Osteoblast (primary cell): Measurements from ENCODE around the gene BCOR. TPM values are rescaled to one million over a fixed set of nuclear protein-coding genes. Genes with fewer than 3 reads are reported as not detected.

Source experiments
- DNase-seq: peaks from one replicate; pipeline ENCODE4 v3.0.0; 2011; ENCODE audit warnings: low spot score, mixed read lengths; ENCODE audit not compliant: insufficient read length; ENCODE audit errors: missing footprints
- H2AFZ ChIP-seq: 2 replicates; pipeline ENCODE4 v1.6.0; 2011; ENCODE audit warnings: mild to moderate bottlenecking, low read length
- H3K27ac ChIP-seq: 2 replicates; pipeline ENCODE4 v1.5.1; 2011; ENCODE audit warnings: mild to moderate bottlenecking, low read depth, low read length, moderate library complexity
- H3K27me3 ChIP-seq: 2 replicates; pipeline ENCODE4 v1.6.0; 2012; ENCODE audit warnings: mild to moderate bottlenecking, control low read depth, inconsistent platforms, low read length, moderate library complexity; ENCODE audit not compliant: insufficient read depth
- H3K36me3 ChIP-seq: 2 replicates; pipeline ENCODE4 v1.5.1; 2011; ENCODE audit warnings: mild to moderate bottlenecking, low read length, control low read depth, moderate library complexity; ENCODE audit not compliant: insufficient read depth
- H3K4me1 ChIP-seq: 2 replicates; pipeline ENCODE4 v1.5.1; 2011; ENCODE audit warnings: mild to moderate bottlenecking, low read length, control low read depth, moderate library complexity; ENCODE audit not compliant: insufficient read depth
- H3K4me2 ChIP-seq: 2 replicates; pipeline ENCODE4 v1.6.0; 2011; ENCODE audit warnings: mild to moderate bottlenecking, low read length; ENCODE audit not compliant: insufficient read depth
- H3K4me3 ChIP-seq: fragments of 200-600 bp; sonication (generic); 3 replicates; pipeline ENCODE4 v1.5.1; 2012; ENCODE audit warnings: mild to moderate bottlenecking, low read length, inconsistent platforms; ENCODE audit not compliant: insufficient read depth
- H3K79me2 ChIP-seq: 2 replicates; pipeline ENCODE4 v1.6.0; 2012; ENCODE audit warnings: mild to moderate bottlenecking, low read length, control low read depth, inconsistent platforms; ENCODE audit not compliant: insufficient read depth
- H3K9me3 ChIP-seq: 2 replicates; pipeline ENCODE4 v1.5.1; 2011; ENCODE audit warnings: low read depth, low read length, control low read depth
- H4K20me1 ChIP-seq: 2 replicates; pipeline ENCODE4 v1.6.0; 2012; ENCODE audit warnings: mild to moderate bottlenecking, low read length, control low read depth; ENCODE audit not compliant: insufficient read depth
- total RNA-seq: library from RNA; depleted of rRNA; stranded (reverse); fragments of >200 nt; gene quantifications from 2 replicates; pipeline ENCODE4 v1.2.3, GENCODE V29; 2012
- TF ChIP-seq, protein P1 (sequence below): IDR thresholded peaks from 2 replicates; pipeline ENCODE4 v1.5.1; 2011; ENCODE audit warnings: mild to moderate bottlenecking, low read depth, low read length, moderate library complexity; ENCODE audit errors: extremely low read depth

BCOR gene
- total RNA-seq, 1 donor = 14.8 TPM

DNA sequence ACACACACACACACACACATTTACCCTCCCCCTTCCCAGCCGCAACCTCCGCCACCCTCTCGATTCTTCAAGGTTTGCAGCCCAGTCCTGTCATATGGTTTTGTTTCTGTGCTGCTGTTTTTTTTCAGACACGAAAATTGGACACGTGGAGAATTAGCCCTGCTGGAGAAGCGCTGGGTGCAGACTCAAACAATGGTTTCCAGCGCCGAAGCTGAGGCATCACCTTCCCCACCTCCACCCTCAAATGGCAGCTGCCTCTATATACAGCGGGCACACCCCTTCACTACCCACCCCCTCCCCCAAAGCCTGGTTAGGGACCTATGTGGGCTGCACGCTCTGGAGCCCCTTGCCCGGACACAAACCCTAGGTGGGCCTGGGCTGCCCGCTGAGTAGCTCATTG lies 87.9 kb downstream of the BCOR start:
- Histone ChIP-seq H3K4me3 (no peak overlapping the region), H3K27ac (no peak overlapping the region), H3K36me3 (no peaks in the 10 kb centered on the region), H3K27me3 (peaks cover 32% of the 10 kb centered on the region), H3K79me2 (no peaks in the 10 kb centered on the region), H3K9me3 (no peaks in the 10 kb centered on the region), H2AFZ (no peak overlapping the region), H3K4me1 (peaks cover 13% of the 10 kb centered on the region), H4K20me1 (no peaks in the 10 kb centered on the region), H3K4me2 (no peak overlapping the region)
- DNase-seq = peak; percentile 73
- TF ChIP-seq, protein P1, sequence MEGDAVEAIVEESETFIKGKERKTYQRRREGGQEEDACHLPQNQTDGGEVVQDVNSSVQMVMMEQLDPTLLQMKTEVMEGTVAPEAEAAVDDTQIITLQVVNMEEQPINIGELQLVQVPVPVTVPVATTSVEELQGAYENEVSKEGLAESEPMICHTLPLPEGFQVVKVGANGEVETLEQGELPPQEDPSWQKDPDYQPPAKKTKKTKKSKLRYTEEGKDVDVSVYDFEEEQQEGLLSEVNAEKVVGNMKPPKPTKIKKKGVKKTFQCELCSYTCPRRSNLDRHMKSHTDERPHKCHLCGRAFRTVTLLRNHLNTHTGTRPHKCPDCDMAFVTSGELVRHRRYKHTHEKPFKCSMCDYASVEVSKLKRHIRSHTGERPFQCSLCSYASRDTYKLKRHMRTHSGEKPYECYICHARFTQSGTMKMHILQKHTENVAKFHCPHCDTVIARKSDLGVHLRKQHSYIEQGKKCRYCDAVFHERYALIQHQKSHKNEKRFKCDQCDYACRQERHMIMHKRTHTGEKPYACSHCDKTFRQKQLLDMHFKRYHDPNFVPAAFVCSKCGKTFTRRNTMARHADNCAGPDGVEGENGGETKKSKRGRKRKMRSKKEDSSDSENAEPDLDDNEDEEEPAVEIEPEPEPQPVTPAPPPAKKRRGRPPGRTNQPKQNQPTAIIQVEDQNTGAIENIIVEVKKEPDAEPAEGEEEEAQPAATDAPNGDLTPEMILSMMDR = no peak

DNA sequence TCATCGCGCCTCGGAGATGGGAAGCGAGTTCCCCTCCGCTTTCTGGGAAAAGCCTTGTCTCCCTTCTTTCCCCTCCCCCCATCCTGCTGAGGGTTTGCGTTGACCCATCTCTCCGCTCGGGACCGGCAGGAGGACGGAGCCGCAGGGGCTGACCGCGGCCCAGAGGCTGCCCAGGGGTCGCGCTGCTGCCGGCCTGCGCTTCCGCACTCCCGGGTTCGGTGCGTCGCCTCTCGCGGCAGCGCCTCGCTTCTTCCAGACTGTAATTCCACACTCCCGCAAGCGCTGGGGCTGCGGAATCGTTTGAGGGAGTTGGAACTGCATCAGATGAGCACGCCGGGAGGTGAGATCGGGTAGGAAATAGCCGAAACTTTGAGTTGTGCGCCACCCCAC lies 88.3 kb downstream of the BCOR start:
- no peak overlapping the region for H2AFZ ChIP-seq
- no peak overlapping the region for H3K4me3 ChIP-seq
- H3K27me3 ChIP-seq = peaks cover 35% of the 10 kb centered on the region
- no peaks in the 10 kb centered on the region for H3K36me3 ChIP-seq
- TF ChIP-seq, protein P1 = no peak
- DNase-seq = peak; percentile 58
- H3K4me1 ChIP-seq = peaks cover 13% of the 10 kb centered on the region
- H3K9me3 ChIP-seq = no peaks in the 10 kb centered on the region
- H3K27ac ChIP-seq = no peak overlapping the region
- no peaks in the 10 kb centered on the region for H4K20me1 ChIP-seq
- H3K79me2 ChIP-seq = no peaks in the 10 kb centered on the region
- H3K4me2 ChIP-seq = no peak overlapping the region

DNA sequence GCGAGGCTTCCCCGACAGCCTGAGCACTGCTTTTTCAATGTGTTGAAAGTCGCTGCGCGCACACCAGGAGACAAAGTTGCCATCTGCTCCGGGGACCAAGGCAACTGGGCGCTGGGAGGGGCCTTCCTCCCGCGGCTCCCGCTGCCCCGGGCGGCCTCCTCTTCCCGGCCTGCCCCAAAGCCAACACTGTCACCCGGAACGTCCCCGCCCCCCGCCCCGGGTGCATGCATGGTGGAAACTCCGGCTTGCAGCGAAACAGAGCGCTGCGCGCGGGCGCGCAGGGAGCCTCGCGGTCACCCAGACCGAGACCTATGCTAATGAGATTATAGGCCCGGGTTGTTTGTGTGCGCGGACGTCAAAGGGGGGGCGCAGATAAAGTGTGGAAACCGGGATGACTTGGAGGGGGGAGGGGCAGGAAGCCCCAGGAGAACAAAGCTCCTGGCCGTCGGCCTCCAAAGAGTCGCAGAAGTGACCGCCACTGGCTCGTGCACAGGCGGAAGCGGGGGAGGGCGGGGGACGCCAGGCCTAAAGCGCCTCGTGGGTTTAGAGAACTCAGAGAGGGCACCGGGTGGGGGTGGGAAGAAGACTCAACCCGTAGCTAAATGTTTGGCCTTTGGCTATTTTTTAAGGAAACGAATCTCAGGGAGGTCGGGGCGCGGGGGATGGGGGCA lies 88.8 kb downstream of the BCOR start:
- H3K9me3 ChIP-seq = no peaks in the 10 kb centered on the region
- no peak overlapping the region for H3K4me2 ChIP-seq
- peaks cover 40% of the 10 kb centered on the region for H3K27me3 ChIP-seq
- H3K27ac ChIP-seq = no peak overlapping the region
- H3K79me2 ChIP-seq = no peaks in the 10 kb centered on the region
- H3K4me3 ChIP-seq = no peak overlapping the region
- peaks cover 15% of the 10 kb centered on the region for H3K4me1 ChIP-seq
- no peaks in the 10 kb centered on the region for H3K36me3 ChIP-seq
- peak; percentile 86 for DNase-seq
- no peak overlapping the region for H2AFZ ChIP-seq
- H4K20me1 ChIP-seq = no peaks in the 10 kb centered on the region
- TF ChIP-seq, protein P1 = no peak

DNA sequence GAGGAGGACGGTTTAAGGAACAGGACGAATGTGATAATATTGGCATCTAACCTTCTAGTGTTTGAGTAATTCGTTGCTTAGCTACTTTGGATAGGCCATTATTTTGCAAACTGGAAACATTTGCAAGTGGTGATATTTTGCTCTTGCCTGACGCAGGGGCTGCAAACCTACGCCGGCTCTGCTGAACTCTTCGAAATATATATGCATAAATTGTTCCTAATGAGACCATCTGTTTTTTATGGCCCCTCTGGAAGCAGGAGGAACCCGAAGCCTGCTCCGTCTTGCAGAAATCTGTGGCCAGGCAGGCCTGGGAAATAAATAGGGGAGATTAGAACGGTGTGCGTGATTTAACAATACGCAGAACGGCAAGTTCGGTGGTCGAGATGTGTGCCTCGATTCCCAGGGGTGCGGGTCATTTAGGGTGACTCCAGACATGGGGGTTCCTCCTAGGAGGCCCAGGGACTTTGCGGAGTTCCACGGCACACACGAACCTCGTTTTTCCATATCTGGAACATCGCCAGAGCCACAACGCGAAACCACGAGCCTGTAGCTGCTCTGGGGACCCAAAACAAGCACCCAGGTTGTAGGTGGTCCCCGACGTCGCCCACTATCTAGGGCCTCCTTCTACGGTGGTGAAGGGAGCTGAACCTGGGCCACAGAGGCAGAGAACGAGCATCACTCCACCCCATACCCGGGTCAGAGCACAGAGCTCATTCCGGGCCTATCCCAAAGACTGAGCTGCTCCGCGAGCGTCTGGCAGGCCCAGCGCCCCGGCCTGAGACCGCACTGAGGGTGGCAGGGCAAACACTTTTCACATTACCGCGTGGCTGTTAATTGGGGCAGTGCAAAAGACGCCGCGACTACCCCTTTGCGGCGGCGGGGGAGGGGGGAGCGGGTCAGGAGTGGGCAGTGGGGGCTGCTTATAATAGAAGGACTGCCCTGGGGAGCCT lies 89.7 kb downstream of the BCOR start:
- peak; percentile 75 for DNase-seq
- no peak overlapping the region for H3K27ac ChIP-seq
- no peaks in the 10 kb centered on the region for H3K9me3 ChIP-seq
- no peaks in the 10 kb centered on the region for H3K79me2 ChIP-seq
- no peaks in the 10 kb centered on the region for H4K20me1 ChIP-seq
- no peak overlapping the region for H3K4me3 ChIP-seq
- H3K27me3 ChIP-seq = peaks cover 43% of the 10 kb centered on the region
- no peak overlapping the region for H3K4me2 ChIP-seq
- no peaks in the 10 kb centered on the region for H3K36me3 ChIP-seq
- TF ChIP-seq, protein P1 = no peak
- H3K4me1 ChIP-seq = peaks cover 17% of the 10 kb centered on the region
- H2AFZ ChIP-seq = no peak overlapping the region
